Memory B cell (primary cell): ENCODE measurements around the gene GASK1B.

Experiments used
- ATAC-seq: fragments of 150-1000 bp; cut with Tn5 transposase; 2 replicates; pipeline ENCODE4 v1.10.0; 2021; ENCODE audit warnings: low read depth, mild to moderate bottlenecking, moderate library complexity
- DNase-seq, 2 donors: peaks; one replicate each; pipeline ENCODE4 v3.0.0; 2022; ENCODE audit warnings: low spot score in 2 of 2
- H3K27ac Mint-ChIP-seq: one replicate; pipeline ENCODE4 v1.8.0; 2022; ENCODE audit warnings: mild to moderate bottlenecking, moderate library complexity, mixed read lengths
- H3K27me3 Mint-ChIP-seq: one replicate; pipeline ENCODE4 v1.8.0; 2022; ENCODE audit warnings: mixed read lengths
- H3K36me3 Mint-ChIP-seq: one replicate; pipeline ENCODE4 v1.8.0; 2022; ENCODE audit warnings: mild to moderate bottlenecking, mixed read lengths
- H3K4me1 Mint-ChIP-seq: one replicate; pipeline ENCODE4 v1.8.0; 2022; ENCODE audit warnings: mixed read lengths
- H3K4me3 Mint-ChIP-seq: one replicate; pipeline ENCODE4 v1.8.0; 2022; ENCODE audit warnings: mild to moderate bottlenecking, moderate library complexity, mixed read lengths
- H3K9me3 Mint-ChIP-seq: one replicate; pipeline ENCODE4 v1.8.0; 2022; ENCODE audit warnings: mixed read lengths

GASK1B gene

DNA sequence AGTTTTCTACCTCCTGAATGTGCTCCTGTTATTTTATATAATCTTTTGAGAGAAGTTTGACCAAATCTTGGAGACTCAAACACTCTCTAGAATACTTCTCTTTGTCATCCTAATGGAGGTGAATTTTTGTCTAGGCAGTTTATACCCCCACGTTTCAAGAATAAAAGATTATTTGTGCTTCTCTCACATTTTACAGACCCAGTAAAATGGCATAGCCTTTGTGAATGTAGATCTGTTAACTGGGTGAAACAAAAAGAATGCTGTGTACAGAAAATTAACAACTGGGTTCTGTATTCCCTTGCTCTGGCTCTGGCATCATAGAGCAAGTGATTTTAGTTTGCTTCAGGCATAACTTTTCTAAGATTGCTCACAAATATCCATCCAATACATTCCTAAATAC is 26.1 kb downstream of the GASK1B start:
- H3K4me3 Mint-ChIP-seq, result no peak overlapping the region
- H3K27ac Mint-ChIP-seq, result no peak overlapping the region
- no peaks in the 10 kb centered on the region for H3K4me1 Mint-ChIP-seq
- H3K36me3 Mint-ChIP-seq, result no peaks in the 10 kb centered on the region
- ATAC-seq, result no peak
- DNase-seq, result no peak
- H3K9me3 Mint-ChIP-seq, result peaks cover 1% of the 10 kb centered on the region
- H3K27me3 Mint-ChIP-seq, result no peaks in the 10 kb centered on the region

DNA sequence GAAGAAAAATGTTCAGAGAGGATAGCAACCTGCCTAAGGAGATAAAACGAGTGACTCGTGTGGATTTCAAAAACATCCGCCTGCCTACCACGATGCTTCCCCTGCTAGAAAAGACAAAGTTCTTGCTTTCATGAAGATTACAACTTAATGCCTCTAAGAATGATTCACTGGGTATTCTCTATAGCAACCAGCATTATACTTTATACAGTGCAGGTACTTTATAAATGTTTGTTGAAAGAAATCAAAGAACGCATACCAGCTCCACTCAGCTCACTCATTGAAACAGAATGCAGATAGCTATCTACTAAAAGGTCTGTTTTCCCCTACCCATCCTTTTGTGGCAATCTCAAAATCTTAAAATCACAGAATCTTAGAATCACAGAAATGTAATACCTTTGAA is 33.7 kb downstream of the GASK1B start:
- Mint-ChIP-seq H3K27ac (no peak overlapping the region), H3K9me3 (peaks cover 1% of the 10 kb centered on the region), H3K36me3 (no peaks in the 10 kb centered on the region), H3K27me3 (no peaks in the 10 kb centered on the region), H3K4me1 (no peaks in the 10 kb centered on the region), H3K4me3 (no peak overlapping the region)
- DNase-seq, result no peak
- no peak for ATAC-seq

DNA sequence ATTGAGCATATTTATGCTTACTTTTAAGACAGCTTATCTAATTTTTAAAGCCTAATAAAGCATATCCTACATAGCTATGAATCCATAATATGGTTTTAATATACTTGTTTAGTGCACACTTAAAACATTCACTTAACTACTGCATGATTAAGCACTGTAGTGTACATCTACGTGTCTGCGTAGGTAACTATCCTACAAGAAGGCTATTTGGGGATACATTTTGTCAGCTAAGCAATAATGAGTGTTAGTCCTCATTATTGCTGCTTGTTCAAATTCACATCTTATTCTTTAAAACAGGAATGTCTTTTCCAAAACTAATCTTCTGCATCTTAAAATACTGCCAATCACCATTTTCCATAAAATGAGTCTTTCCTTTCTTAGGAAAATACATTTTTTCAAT is 38.6 kb downstream of the GASK1B start:
- ATAC-seq (no peak), DNase-seq (no peak)
- Mint-ChIP-seq H3K4me3 (no peak overlapping the region), H3K9me3 (no peaks in the 10 kb centered on the region), H3K27me3 (no peaks in the 10 kb centered on the region), H3K36me3 (no peaks in the 10 kb centered on the region), H3K4me1 (no peaks in the 10 kb centered on the region), H3K27ac (no peak overlapping the region)

DNA sequence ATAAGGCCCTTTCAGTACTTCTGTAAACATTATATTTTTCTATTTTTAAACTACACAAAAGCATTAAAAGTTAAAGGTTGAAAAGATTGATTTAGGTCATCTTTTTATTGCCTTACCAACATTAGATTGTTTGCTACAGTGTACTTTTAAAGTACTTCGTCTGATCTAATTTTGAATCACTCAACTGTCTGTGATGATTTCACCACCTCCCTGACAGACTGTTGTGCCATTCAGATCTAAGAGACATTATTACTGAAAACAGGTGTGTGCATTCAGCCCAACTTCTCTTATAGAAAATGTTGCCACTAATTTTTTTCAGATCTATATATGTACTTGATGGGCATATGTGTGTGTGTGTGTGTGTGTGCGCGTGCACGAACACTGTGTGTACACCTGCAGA is 39.3 kb downstream of the GASK1B start:
- Mint-ChIP-seq H3K36me3 (no peaks in the 10 kb centered on the region), H3K4me3 (no peak overlapping the region), H3K27ac (no peak overlapping the region), H3K27me3 (no peaks in the 10 kb centered on the region), H3K9me3 (no peaks in the 10 kb centered on the region), H3K4me1 (no peaks in the 10 kb centered on the region)
- no peak for DNase-seq
- ATAC-seq, result no peak

DNA sequence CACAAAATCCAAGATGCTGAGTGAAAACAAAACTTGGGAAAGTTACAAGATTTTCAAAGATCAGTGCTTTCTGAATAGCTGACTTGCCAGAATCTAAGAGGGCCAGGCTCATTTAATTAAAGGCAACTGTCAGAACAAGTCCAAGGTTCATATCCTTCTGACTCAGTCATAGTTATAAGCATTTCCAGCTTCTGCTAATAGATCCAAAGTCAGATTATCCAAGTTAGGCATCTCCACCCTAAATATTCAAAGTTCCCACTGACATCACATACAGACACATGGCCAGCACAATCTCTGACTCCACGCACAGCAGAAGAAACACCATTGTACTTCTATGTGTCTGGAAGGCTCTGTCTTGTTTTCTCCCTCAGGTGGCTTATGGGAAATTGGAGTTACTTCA is 41.8 kb downstream of the GASK1B start:
- no peaks in the 10 kb centered on the region for H3K27me3 Mint-ChIP-seq
- H3K9me3 Mint-ChIP-seq, result no peaks in the 10 kb centered on the region
- H3K4me3 Mint-ChIP-seq, result no peak overlapping the region
- ATAC-seq (no peak), DNase-seq (no peak)
- no peaks in the 10 kb centered on the region for H3K36me3 Mint-ChIP-seq
- no peaks in the 10 kb centered on the region for H3K4me1 Mint-ChIP-seq
- no peak overlapping the region for H3K27ac Mint-ChIP-seq

DNA sequence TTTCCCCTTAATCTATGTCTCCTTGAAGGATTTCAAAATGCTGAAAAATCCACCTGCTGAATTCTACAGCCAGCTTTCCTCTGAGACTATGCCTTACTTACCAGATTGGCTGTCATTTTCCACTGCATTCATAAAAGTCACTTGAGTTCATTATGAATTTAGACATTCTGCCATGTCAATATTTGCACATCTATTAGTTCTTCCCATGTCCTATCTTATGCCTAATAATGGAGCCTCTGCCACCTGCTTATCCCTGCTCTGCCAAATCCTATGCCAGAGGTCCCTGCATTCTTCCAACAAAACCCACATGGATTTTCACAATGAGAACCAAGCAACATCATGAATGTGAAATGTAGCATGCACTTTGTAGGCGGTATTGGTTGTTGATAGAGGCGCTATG is 42.6 kb downstream of the GASK1B start:
- H3K27ac Mint-ChIP-seq, result no peak overlapping the region
- no peaks in the 10 kb centered on the region for H3K9me3 Mint-ChIP-seq
- no peaks in the 10 kb centered on the region for H3K27me3 Mint-ChIP-seq
- H3K36me3 Mint-ChIP-seq, result no peaks in the 10 kb centered on the region
- no peaks in the 10 kb centered on the region for H3K4me1 Mint-ChIP-seq
- no peak for DNase-seq
- no peak for ATAC-seq
- H3K4me3 Mint-ChIP-seq, result no peak overlapping the region

DNA sequence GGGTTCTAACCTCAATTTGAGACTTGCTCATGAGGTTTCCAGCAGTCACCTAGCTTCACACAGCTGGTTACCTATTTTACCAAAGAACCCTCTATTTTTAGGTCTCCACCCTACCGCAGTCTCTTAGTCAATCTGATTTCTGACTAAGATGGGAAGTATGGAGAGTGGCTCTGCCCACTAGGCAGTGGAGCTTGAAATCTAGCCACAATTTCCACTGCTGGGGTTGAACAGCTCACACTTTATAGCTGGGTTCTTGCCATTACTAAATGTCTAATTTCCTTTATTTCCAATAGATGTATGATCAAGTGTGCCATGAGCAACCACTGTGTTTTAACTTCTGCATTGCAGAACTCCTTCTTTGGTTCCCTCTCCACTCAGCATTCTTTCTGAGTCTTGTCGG is 43.1 kb downstream of the GASK1B start:
- H3K9me3 Mint-ChIP-seq, result no peaks in the 10 kb centered on the region
- H3K36me3 Mint-ChIP-seq, result no peaks in the 10 kb centered on the region
- no peaks in the 10 kb centered on the region for H3K27me3 Mint-ChIP-seq
- no peak overlapping the region for H3K4me3 Mint-ChIP-seq
- no peaks in the 10 kb centered on the region for H3K4me1 Mint-ChIP-seq
- ATAC-seq (no peak), DNase-seq (no peak)
- no peak overlapping the region for H3K27ac Mint-ChIP-seq

DNA sequence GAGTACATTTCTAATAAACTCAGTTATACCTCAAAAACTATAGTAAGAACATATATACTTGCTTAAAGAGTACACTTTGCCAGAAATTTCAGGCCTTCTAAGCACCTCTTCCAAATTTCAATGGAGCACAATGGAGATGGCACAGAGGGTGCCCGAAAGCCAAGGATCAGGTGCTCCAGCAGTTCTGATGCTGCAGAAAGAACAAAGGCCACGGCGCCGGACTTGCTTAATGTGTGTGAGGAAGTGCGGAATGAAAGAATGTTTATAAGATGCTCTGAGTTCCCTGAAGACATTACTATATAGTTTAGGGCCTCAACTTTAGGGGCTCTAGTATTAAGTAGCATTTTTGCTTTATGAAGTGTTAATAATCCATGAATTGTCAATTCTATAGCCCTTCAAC is 44.3 kb downstream of the GASK1B start:
- no peaks in the 10 kb centered on the region for H3K4me1 Mint-ChIP-seq
- H3K36me3 Mint-ChIP-seq, result no peaks in the 10 kb centered on the region
- no peak overlapping the region for H3K4me3 Mint-ChIP-seq
- DNase-seq (no peak), ATAC-seq (no peak)
- no peaks in the 10 kb centered on the region for H3K27me3 Mint-ChIP-seq
- no peak overlapping the region for H3K27ac Mint-ChIP-seq
- no peaks in the 10 kb centered on the region for H3K9me3 Mint-ChIP-seq

DNA sequence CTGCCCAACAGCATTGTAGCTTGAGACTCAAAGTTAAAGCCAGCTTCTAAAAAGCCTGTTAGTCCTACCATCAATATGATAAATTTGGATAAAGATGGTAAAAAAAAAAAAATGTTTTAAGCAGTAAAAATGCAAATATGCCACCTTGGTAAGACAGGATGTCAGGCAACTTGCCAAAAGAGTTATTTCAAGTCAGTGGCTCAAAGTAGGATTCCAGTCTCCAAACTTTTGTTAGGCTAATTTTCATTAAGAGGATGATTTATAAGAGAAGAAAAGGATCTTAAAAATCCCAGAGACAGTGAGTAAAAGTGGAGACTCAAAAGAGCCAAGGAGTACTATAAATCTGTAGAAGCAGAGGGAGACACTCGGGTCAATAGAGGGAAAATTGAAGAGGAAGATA is 47.5 kb downstream of the GASK1B start:
- no peak for ATAC-seq
- Mint-ChIP-seq H3K4me1 (no peaks in the 10 kb centered on the region), H3K36me3 (no peaks in the 10 kb centered on the region), H3K27me3 (no peaks in the 10 kb centered on the region), H3K4me3 (no peak overlapping the region), H3K9me3 (no peaks in the 10 kb centered on the region), H3K27ac (no peak overlapping the region)
- DNase-seq, result no peak
